ENCODE results near the gene SH3GL3.

Gene SH3GL3

DNA sequence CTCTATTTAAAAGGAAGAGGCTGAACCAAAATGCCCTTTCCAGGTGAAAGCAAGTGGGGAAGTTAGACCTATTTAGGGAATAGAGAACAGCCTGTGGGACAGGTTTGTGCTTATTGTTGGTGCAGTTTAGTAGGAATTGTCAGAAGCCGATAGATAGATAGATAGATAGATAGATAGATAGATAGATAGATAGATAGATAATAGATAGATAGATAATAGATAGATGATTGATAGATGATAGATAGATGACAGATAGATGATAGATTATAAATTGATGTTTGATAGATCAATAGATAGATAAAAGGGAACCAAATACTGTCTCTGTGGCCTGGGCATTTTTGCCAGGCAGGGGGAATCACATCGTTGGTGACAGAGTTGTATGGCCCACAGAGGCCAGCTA lies 42.5 kb downstream of the SH3GL3 start:
- H3K4me3 ChIP-seq (ENCODE audit: control insufficient read depth, low read depth, low read length) = no peak overlapping the region
- TF ChIP-seq CTCF (IDR thresholded peaks at IDR 0.05; ENCODE audit: control insufficient read depth, insufficient read depth, low read depth, low read length, missing control alignments) = no peak
- no peak for DNase-seq (ENCODE audit: low read depth)

GRCh38 chr15:83491486-83491885 lies 44.3 kb downstream of the SH3GL3 start:
- no peak for TF ChIP-seq CTCF (IDR thresholded peaks at IDR 0.05; ENCODE audit: control insufficient read depth, insufficient read depth, low read depth, low read length, missing control alignments)
- DNase-seq (ENCODE audit: low read depth) = no peak
- H3K4me3 ChIP-seq (ENCODE audit: control insufficient read depth, low read depth, low read length) = no peak overlapping the region

- DNase-seq (ENCODE audit: low read depth) = no peak
- no peak for TF ChIP-seq CTCF (IDR thresholded peaks at IDR 0.05; ENCODE audit: control insufficient read depth, insufficient read depth, low read depth, low read length, missing control alignments)
- no peak overlapping the region for H3K4me3 ChIP-seq (ENCODE audit: control insufficient read depth, low read depth, low read length)
Measured at GRCh38 chr15:83496766-83497165, 49.6 kb downstream of the SH3GL3 start.

- no peak for DNase-seq (ENCODE audit: low read depth)
Measured at GRCh38 chr15:83498374-83498773, 51.2 kb downstream of the SH3GL3 start.

GRCh38 chr15:83498801-83499200 lies 51.7 kb downstream of the SH3GL3 start:
- no peak for TF ChIP-seq CTCF (IDR thresholded peaks at IDR 0.05; ENCODE audit: control insufficient read depth, insufficient read depth, low read depth, low read length, missing control alignments)
- DNase-seq (ENCODE audit: low read depth) = no peak
- no peak overlapping the region for H3K4me3 ChIP-seq (ENCODE audit: control insufficient read depth, low read depth, low read length)

More at GRCh38 chr15:83498374-83498773, 51.2 kb downstream of the SH3GL3 start:
- no peak for TF ChIP-seq CTCF (IDR thresholded peaks at IDR 0.05; ENCODE audit: control insufficient read depth, insufficient read depth, low read depth, low read length, missing control alignments)
- no peak overlapping the region for H3K4me3 ChIP-seq (ENCODE audit: control insufficient read depth, low read depth, low read length)

GRCh38 chr15:83499476-83499875 lies 52.3 kb downstream of the SH3GL3 start:
- DNase-seq (ENCODE audit: low read depth) = no peak
- H3K4me3 ChIP-seq (ENCODE audit: control insufficient read depth, low read depth, low read length) = no peak overlapping the region
- TF ChIP-seq CTCF (IDR thresholded peaks at IDR 0.05; ENCODE audit: control insufficient read depth, insufficient read depth, low read depth, low read length, missing control alignments) = no peak

All from AG09309 (cell line).